GM08714 (cell line): ENCODE measurements around the gene PXDN.

Experiments
- H3K4me3 ChIP-seq: fragments of 200-500 bp; sonication (Bioruptor generic); 2 replicates; pipeline ENCODE4 v1.5.1; 2014; ENCODE audit warnings: mild to moderate bottlenecking, low read length, inconsistent platforms
- ZNF274 ChIP-seq: IDR thresholded peaks from 2 replicates; pipeline ENCODE4 v1.6.1; 2012; ENCODE audit warnings: mild to moderate bottlenecking, low read depth, low read length

Gene PXDN

GRCh38 chr2:1653956-1654695 is 90.2 kb downstream of the PXDN start:
- TF ChIP-seq ZNF274: no peak
- H3K4me3 ChIP-seq: no peak overlapping the region

- TF ChIP-seq ZNF274: no peak
- H3K4me3 ChIP-seq: no peak overlapping the region
Measured at GRCh38 chr2:1652034-1652790, 92.1 kb downstream of the PXDN start.

GRCh38 chr2:1651121-1652033 is 92.9 kb downstream of the PXDN start:
- no peak for TF ChIP-seq ZNF274

GRCh38 chr2:1650085-1650872 is 94.0 kb downstream of the PXDN start:
- no peak overlapping the region for H3K4me3 ChIP-seq
- TF ChIP-seq ZNF274: no peak

More at GRCh38 chr2:1651121-1652033, 92.9 kb downstream of the PXDN start:
- H3K4me3 ChIP-seq: no peak overlapping the region

GRCh38 chr2:1649103-1650084 is 94.9 kb downstream of the PXDN start:
- H3K4me3 ChIP-seq: no peak overlapping the region
- TF ChIP-seq ZNF274: no peak

GRCh38 chr2:1648241-1649102 is 95.8 kb downstream of the PXDN start:
- TF ChIP-seq ZNF274: no peak

GRCh38 chr2:1647417-1648240 is 96.7 kb downstream of the PXDN start:
- TF ChIP-seq ZNF274: no peak

More at GRCh38 chr2:1648241-1649102, 95.8 kb downstream of the PXDN start:
- no peak overlapping the region for H3K4me3 ChIP-seq

GRCh38 chr2:1645761-1646476 is 98.4 kb downstream of the PXDN start:
- TF ChIP-seq ZNF274: no peak
- H3K4me3 ChIP-seq: no peak overlapping the region

More at GRCh38 chr2:1647417-1648240, 96.7 kb downstream of the PXDN start:
- H3K4me3 ChIP-seq: no peak overlapping the region

GRCh38 chr2:1644427-1644826 is 99.9 kb downstream of the PXDN start:
- TF ChIP-seq ZNF274: no peak
- H3K4me3 ChIP-seq: no peak overlapping the region

- no peak for TF ChIP-seq ZNF274
- H3K4me3 ChIP-seq: no peak overlapping the region
Measured at GRCh38 chr2:1642993-1643619, 101.2 kb downstream of the PXDN start.
